NCI-H1417 (cell line): Measurements from ENCODE around the gene ETV7.
"Not testable (repeated sequence)": the region's sequence is repeated elsewhere in the genome, so short reads cannot be mapped to it uniquely, and the experiment has no call there.

Source experiments
- DNase-seq, 3 experiments: peaks; one replicate each; lab custom pipeline; 2025; lab: John Stamatoyannopoulos, UW

The ETV7 gene

GRCh38 chr6:36364061-36364635 is 23.3 kb downstream of the ETV7 start:
- DNase-seq = not testable (repeated sequence)

GRCh38 chr6:36363371-36363752 is 24.1 kb downstream of the ETV7 start:
- not testable (repeated sequence) for DNase-seq

GRCh38 chr6:36362551-36363370 is 24.7 kb downstream of the ETV7 start:
- DNase-seq = no peak

- DNase-seq = no peak
Observed at GRCh38 chr6:36361071-36361470, 26.4 kb downstream of the ETV7 start.

- DNase-seq = peak; percentile 76 to 92 (median 91)
Observed at GRCh38 chr6:36360241-36361054, 27.0 kb downstream of the ETV7 start.

GRCh38 chr6:36358226-36358915 is 29.1 kb downstream of the ETV7 start:
- no peak for DNase-seq

- DNase-seq = no peak
Observed at GRCh38 chr6:36357872-36358225, 29.6 kb downstream of the ETV7 start.

- no peak for DNase-seq
Observed at GRCh38 chr6:36355819-36356218, 31.6 kb downstream of the ETV7 start.

GRCh38 chr6:36353411-36353915 is 34.0 kb downstream of the ETV7 start:
- no peak for DNase-seq

GRCh38 chr6:36352477-36353157 is 34.9 kb downstream of the ETV7 start:
- no peak for DNase-seq

GRCh38 chr6:36350681-36351571 is 36.5 kb downstream of the ETV7 start:
- DNase-seq = peak in 1 of 3 experiments; percentile 15

GRCh38 chr6:36350082-36350481 is 37.4 kb downstream of the ETV7 start:
- DNase-seq = peak in 1 of 3 experiments; percentile 20

- peak; percentile 79 to 92 (median 91) for DNase-seq
Observed at GRCh38 chr6:36349240-36349639, 38.2 kb downstream of the ETV7 start.

- DNase-seq = no peak
Observed at GRCh38 chr6:36347621-36348020, 39.8 kb downstream of the ETV7 start.

- DNase-seq = no peak
Observed at GRCh38 chr6:36346486-36347273, 40.8 kb downstream of the ETV7 start.

- peak in 1 of 3 experiments; percentile 5 for DNase-seq
Observed at GRCh38 chr6:36345681-36346466, 41.6 kb downstream of the ETV7 start.

- no peak for DNase-seq
Observed at GRCh38 chr6:36343109-36343680, 44.3 kb downstream of the ETV7 start.
